ENCODE results near the gene MED9. TPM values are rescaled to one million over a fixed set of nuclear protein-coding genes. Genes with fewer than 3 reads are reported as not detected.

MED9 gene
- total and polyA plus RNA-seq, 8 donors: 2.9 to 14.5 (median 11.7) TPM

DNA sequence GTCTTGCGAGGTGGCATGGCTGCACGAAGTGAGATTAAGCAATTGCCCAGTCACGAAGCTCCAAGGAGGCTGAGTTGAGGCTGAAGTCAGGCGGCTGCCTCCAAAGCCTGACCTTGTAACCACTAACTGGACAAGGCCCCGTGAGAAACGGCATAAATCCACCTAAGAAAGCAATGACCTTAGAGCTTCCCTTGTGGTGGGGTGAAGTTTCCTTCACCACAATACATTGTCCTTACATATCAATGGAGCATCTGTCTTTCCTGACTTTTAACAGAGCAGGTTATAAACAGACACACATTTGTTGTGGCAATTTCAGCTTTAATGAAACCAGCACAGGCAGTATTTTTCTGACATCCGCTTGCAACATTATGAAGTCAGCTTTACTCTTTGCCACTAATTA, 2.5 kb upstream of the MED9 start:
- H3K4me3 ChIP-seq: no peak overlapping the region
- WGBS, 5 donors: 70 to 79% (median 76%) methylated on average over 6 to 7 of the region's 7 CpGs
- no peak for DNase-seq
- intact Hi-C loops (cut with DNase I; ENCODE audit: low total_unique reads): no loop called here
- no peaks in the 10 kb centered on the region for H3K9me3 ChIP-seq
- peaks cover 0 to 4% (median 0%) of the 10 kb centered on the region in 4 donors for H3K36me3 ChIP-seq
- peaks cover 20 to 30% (median 25%) of the 10 kb centered on the region in 4 donors for H3K4me1 ChIP-seq
- no peak overlapping the region for H3K27ac ChIP-seq
- H3K27me3 ChIP-seq: peaks cover 0 to 23% (median 4%) of the 10 kb centered on the region in 3 donors
- TF ChIP-seq POLR2AphosphoS5 (IDR thresholded peaks at IDR 0.05) (no peak), POLR2A (IDR thresholded peaks at IDR 0.05) (no peak), EP300 (IDR thresholded peaks at IDR 0.05) (no peak)
- TF ChIP-seq, protein P1, sequence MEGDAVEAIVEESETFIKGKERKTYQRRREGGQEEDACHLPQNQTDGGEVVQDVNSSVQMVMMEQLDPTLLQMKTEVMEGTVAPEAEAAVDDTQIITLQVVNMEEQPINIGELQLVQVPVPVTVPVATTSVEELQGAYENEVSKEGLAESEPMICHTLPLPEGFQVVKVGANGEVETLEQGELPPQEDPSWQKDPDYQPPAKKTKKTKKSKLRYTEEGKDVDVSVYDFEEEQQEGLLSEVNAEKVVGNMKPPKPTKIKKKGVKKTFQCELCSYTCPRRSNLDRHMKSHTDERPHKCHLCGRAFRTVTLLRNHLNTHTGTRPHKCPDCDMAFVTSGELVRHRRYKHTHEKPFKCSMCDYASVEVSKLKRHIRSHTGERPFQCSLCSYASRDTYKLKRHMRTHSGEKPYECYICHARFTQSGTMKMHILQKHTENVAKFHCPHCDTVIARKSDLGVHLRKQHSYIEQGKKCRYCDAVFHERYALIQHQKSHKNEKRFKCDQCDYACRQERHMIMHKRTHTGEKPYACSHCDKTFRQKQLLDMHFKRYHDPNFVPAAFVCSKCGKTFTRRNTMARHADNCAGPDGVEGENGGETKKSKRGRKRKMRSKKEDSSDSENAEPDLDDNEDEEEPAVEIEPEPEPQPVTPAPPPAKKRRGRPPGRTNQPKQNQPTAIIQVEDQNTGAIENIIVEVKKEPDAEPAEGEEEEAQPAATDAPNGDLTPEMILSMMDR (IDR thresholded peaks at IDR 0.05): no peak

DNA sequence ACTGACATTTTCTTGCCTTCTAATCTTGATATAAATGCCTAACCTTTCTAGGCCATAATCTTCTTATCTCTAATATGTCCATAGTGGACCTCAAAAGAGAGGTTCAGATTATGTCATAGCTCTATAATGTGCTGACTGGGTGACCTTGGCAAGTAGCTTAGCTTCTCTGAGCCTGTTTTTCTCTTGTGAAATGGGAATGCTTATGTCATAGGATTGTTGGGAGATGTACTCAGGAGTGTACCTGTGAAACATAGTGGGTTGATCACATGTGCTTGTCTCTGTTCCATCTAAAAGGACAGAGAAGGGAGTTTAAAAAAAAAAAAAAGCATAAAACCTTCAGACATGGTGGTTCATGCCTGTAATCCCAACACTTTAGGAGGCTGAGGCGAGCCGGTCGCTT, 2.4 kb downstream of the MED9 start:
- Histone ChIP-seq H3K27ac (no peak overlapping the region), H3K36me3 (peaks cover 0 to 20% (median 14%) of the 10 kb centered on the region in 4 donors), H3K27me3 (no peaks in the 10 kb centered on the region), H3K4me3 (peak overlapping the region in 1 of 4 donors; percentile 92), H3K9me3 (no peaks in the 10 kb centered on the region), H3K4me1 (peaks cover 24 to 60% (median 46%) of the 10 kb centered on the region in 4 donors)
- TF ChIP-seq, protein P1 (IDR thresholded peaks at IDR 0.05): no peak
- no peak for TF ChIP-seq EP300 (IDR thresholded peaks at IDR 0.05)
- no peak for TF ChIP-seq POLR2AphosphoS5 (IDR thresholded peaks at IDR 0.05)
- no peak for TF ChIP-seq POLR2A (IDR thresholded peaks at IDR 0.05)
- WGBS, 5 donors: 92 to 100% (median 98%) methylated on average over 3 of the region's 3 CpGs
- intact Hi-C loops (cut with DNase I; ENCODE audit: low total_unique reads): no loop called here
- no peak for DNase-seq

DNA sequence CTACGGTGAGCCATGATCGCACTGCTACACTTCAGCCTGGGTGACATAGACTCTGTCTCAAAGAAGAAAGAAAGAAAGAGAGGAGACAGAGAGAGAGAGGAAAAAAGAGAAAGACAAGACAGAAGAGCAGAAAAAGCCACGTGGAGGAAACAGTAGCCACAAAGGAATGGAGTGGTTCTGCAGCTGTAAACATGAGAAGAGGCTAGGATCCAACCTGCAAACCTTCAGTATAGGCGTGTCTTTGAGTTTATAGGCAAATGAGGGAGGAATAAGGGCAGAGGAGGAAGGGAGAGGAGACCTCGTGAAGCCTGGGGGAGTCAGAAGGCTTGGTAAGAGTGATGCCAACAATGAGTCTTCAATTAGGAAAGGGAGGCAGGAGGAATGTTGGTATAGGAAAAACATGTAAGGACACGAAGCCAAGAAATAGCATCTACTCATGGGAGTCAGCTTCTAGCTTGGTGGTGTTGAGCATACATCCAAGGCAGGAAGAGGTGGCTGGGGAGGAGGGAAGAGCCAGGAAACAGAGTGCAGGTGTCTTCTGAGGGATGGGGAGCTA, 3.9 kb downstream of the MED9 start:
- no peaks in the 10 kb centered on the region for H3K27me3 ChIP-seq
- TF ChIP-seq POLR2AphosphoS5 (IDR thresholded peaks at IDR 0.05): no peak
- TF ChIP-seq EP300 (IDR thresholded peaks at IDR 0.05): no peak
- TF ChIP-seq, protein P1 (IDR thresholded peaks at IDR 0.05): no peak
- TF ChIP-seq POLR2A (IDR thresholded peaks at IDR 0.05): no peak
- H3K4me1 ChIP-seq: peaks cover 24 to 60% (median 46%) of the 10 kb centered on the region in 4 donors
- H3K27ac ChIP-seq: no peak overlapping the region
- no peak for DNase-seq
- peaks cover 0 to 26% (median 20%) of the 10 kb centered on the region in 4 donors for H3K36me3 ChIP-seq
- intact Hi-C loops (cut with DNase I; ENCODE audit: low total_unique reads): no loop called here
- no peaks in the 10 kb centered on the region for H3K9me3 ChIP-seq
- WGBS, 5 donors: 68 to 80% (median 69%) methylated on average over 6 of the region's 6 CpGs
- no peak overlapping the region for H3K4me3 ChIP-seq

DNA sequence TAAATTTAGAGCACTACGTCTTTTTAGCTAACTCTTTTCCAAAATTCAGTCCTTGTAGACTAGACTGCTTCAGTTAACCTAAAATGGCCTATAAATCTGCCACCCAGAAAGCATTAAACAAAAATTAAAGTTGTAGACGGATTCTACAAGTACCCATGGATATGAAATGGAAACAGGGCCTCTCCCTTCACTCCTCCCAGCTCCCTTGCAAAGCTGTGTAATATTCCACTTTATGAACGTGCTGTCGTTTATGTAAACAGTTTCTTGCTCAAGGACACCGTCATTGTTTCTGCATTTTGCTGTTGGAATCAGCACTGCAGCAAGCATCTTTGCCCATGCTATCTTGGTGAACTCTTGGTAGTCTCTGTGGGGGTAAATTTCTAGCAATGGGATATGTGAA, 5.1 kb downstream of the MED9 start:
- 73 to 79% (median 77%) methylated on average over 5 of the region's 5 CpGs for WGBS, 5 donors
- Histone ChIP-seq H3K27me3 (no peaks in the 10 kb centered on the region), H3K9me3 (no peaks in the 10 kb centered on the region), H3K4me3 (no peak overlapping the region), H3K36me3 (peaks cover 0 to 37% (median 28%) of the 10 kb centered on the region in 4 donors), H3K4me1 (peaks cover 24 to 53% (median 44%) of the 10 kb centered on the region in 4 donors), H3K27ac (no peak overlapping the region)
- no peak for DNase-seq
- intact Hi-C loops (cut with DNase I; ENCODE audit: low total_unique reads): no loop called here
- TF ChIP-seq POLR2AphosphoS5 (IDR thresholded peaks at IDR 0.05) (no peak), EP300 (IDR thresholded peaks at IDR 0.05) (no peak), POLR2A (IDR thresholded peaks at IDR 0.05) (no peak)
- TF ChIP-seq, protein P1 (IDR thresholded peaks at IDR 0.05): no peak
